ENCODE measurements around the gene WNT4.

Gene WNT4

GRCh38 chr1:22143065-22144033, at the start of gene WNT4:
TSS of gene WNT4 (minus strand) at chr1:22143097. CDS start at chr1:22142922, 175 bp downstream.
- peak in 1 of 10 donors; percentile 32 for DNase-seq
- intact Hi-C loops (cut with DNase I): no loop called here

DNA sequence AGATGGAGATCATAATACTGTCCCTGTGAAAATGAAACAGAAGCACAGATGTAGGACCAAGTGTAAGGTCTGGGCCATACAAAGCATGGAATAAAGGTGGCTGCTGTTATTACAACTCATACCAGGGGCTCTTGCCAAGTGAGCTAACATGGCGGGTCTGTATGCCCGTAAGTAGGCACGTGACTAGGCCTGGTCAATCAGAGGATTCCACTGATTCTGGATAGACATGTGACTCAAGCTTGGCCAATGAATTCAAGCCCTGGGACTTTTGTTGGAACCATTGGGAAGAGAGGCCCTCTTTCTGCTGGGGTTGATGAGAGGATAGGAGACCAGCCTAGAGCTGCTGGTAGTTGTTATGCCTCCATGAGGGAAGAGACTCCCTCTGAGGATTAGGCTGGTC, 47.8 kb upstream of the WNT4 start:
- DNase-seq: no peak
- intact Hi-C loops (cut with DNase I): no loop called here

- DNase-seq: peak in 1 of 10 donors; percentile 69
- intact Hi-C loops (cut with DNase I): no loop called here
Observed at GRCh38 chr1:22190251-22190650, 47.4 kb upstream of the WNT4 start.

DNA sequence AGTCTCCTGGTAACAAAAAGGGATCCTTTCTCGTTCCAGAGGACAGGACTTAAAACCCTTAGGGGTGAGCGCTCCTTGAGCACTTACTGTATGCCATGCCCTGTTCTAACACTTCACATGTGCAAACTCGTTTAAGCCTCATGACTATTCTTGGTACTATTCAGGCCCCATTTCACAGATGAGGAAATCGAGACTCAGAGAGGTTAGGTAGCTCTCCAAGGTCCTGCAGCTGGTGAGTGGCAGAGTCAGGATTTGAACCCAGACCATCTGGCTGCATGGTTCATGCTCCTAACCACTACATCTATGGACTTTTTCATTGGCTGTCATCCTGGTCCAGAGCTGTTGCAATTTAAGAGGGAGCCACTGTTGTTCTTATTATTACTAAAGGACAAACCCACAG, 46.7 kb upstream of the WNT4 start:
- no peak for DNase-seq
- intact Hi-C loops (cut with DNase I): no loop called here

DNA sequence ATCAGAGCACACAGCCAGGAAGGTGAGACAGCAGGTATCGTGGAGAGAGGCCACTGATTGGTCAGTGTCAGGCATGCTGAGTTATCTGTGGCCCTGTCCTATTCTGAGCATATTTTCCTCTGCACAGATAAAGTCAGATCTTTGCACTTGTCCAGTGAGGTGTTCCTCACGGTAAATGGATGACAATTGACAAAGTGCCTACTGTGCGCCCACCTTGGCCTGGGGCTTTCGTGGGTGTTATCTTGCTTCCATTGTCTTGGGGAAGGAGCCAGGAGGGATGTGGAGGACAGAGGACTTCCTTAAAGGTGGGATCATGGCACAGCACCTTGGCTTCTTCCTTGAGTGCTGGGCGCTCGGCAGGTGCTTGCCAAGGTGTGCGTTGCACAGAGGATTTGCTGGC, 46.0 kb upstream of the WNT4 start:
- DNase-seq: no peak
- intact Hi-C loops (cut with DNase I): no loop called here

DNA sequence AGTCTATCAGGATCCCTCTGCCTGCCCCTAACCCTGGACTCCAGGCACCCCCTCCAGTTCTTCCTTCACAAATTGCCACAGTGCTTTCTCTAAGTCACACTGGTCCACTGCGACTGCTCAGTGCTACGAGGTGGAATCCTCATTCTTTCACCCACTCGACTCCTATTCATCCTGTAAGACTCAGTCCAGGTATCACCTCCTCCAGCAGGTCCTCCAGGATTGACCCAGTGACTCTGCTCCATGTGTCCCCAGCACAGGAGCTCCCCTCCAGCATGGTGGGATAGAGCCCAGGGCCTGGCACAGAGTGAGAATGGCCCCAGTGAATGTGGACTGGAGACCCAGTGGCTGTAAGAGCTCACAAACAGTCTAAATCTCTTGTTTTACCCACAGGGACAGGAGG, 45.5 kb upstream of the WNT4 start:
- intact Hi-C loops (cut with DNase I): no loop called here
- DNase-seq: no peak

GRCh38 chr1:22186311-22186710, 43.4 kb upstream of the WNT4 start:
- intact Hi-C loops (cut with DNase I): no loop called here
- no peak for DNase-seq

- DNase-seq: no peak
- intact Hi-C loops (cut with DNase I): no loop called here
Observed at GRCh38 chr1:22184892-22185612, 42.2 kb upstream of the WNT4 start.

DNA sequence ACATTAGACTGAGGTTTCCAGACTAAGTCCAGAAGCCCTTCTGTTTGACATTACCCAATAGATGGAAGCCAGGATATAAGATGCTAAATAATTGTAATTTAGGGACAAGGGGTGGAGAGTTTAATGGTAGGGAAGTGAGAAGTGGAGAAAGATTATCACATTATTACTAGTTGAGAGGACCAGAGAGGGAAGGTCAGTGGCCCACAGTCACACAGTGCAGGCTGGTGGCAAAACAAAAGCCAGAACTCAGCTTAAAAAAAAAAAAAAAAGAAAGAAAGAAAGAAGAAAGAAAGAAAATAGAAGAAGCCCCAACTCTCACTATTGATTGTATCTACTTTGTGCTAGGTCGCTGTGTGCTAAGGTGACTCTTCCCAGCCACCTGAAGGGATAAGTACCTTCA, 41.6 kb upstream of the WNT4 start:
- intact Hi-C loops (cut with DNase I): no loop called here
- no peak for DNase-seq

DNA sequence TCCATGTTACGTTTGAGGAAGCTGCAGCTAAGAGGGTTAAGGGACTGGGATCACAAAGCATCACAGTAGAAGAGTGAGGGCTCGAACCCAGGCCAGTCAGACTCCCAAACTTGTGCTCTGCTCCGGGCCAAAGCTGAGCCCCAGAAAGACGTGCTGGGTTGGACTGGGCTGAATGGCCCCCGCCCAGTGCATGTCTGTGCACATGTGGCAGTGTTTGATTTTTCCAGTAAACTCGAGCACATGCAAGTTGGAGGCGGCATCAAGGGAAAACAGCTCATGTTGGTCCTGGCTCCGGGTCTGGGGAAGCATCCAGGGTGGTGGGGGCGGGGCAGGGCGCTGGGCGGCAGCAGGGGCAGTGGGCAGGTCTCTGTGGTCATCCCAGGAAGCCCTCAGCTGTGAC, 39.8 kb upstream of the WNT4 start:
- intact Hi-C loops (cut with DNase I): no loop called here
- no peak for DNase-seq

- no peak for DNase-seq
- intact Hi-C loops (cut with DNase I): no loop called here
Observed at GRCh38 chr1:22179197-22179803, 36.4 kb upstream of the WNT4 start.

DNA sequence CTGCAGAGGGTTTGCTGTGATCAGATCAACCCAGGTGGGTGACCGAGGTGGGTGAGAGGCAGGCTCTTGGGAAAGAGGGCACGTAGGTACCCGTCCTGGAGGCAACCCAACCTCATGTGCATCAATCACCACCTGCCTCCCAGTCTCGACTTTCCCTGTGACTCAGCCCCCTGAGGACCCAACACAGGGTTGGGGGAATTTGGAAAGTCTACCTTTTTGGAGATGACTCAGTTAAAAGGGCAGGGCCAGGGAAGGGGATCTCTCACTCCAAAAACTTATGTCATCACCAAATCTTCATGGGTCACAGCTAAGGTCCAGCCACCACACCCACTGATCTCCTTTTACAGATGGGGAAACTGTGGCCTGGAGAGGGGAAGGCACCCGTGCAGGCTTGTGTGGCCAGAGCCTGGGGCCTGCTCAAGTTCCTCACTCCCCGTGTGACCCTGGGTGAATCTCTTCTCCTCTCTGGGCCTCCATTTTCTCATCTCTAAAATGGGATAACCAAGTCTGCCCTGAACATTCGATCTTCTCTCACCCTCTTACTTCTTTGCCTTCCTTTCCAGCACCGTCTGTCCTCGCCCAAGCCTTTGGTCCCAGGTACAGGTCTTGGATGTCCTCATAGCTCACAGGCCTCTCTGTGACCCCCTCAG, 34.6 kb upstream of the WNT4 start:
- DNase-seq: peak in 3 of 10 donors; percentile 23 to 57 (median 40)
- intact Hi-C loops (cut with DNase I): no loop called here

- DNase-seq: peak in 1 of 10 donors; percentile 46
- intact Hi-C loops (cut with DNase I): no loop called here
Observed at GRCh38 chr1:22176258-22176657, 33.4 kb upstream of the WNT4 start.

- intact Hi-C loops (cut with DNase I): no loop called here
- DNase-seq: peak in 1 of 10 donors; percentile 23
Observed at GRCh38 chr1:22174446-22175220, 31.7 kb upstream of the WNT4 start.

DNA sequence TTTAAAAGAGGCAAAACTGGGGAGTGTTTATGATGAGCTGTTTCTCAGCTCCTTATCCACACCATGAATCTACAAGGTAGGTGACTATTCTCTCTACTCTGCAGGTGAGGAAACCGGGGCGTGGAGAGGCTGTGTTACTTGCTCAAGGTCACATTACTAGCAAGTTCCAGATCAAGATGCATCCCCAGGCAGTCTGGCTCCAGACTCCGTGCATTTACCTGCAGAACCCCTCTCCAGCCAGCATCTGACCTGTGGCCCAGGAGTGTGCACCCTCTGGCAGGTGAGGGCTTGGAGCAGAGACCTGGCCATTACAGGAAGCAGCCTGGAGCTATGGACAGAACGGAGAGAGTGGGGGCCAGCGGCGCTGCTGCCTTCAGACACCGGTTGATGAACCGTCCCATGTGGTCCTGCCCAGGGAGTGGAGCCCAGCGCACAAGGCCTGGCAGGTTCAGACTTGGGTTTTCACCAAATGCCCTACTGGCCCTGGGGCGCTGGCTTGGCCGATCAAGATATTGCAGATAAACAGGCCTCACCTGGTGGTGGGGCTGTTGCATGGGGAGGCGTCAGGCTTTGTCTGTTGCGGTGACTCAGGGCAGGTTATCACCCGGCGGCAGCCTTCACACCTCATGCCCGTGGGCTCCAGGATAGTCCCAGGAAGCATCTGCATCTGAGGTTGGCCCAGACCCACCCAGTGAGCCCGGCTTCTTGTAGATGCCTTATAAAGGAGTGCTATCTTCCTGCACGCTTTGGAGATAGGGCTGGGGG, 29.2 kb upstream of the WNT4 start:
- intact Hi-C loops (cut with DNase I): no loop called here
- peak in 1 of 10 donors; percentile 74 for DNase-seq

- DNase-seq: no peak
- intact Hi-C loops (cut with DNase I): no loop called here
Observed at GRCh38 chr1:22169816-22170215, 26.9 kb upstream of the WNT4 start.

DNA sequence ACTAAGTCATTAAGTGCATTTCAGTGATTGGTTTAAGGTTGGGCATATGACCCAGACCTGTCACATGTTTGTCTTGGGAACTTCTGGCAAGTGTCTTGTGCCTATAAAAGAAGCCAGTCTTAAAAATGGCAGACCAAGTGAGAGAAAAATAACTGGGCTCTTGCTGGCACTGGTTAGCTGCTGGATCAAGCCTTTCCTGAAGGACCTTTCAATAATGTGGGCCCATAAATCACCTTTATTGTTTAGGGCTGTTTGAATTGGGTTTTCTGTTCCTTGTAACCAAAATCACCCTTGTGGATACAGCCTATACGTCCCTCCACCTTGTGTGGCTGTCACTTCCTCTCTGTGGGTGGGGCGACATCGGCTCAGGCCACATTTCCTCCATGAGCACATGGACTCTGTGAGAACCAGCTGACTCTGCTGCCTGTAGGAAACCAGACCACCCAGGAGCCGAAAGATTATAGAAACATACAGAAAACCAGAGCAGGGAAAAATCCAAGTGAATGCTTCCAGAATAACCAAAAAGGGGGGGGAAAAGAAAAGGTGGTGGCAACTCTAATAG, 25.6 kb upstream of the WNT4 start:
- intact Hi-C loops (cut with DNase I): no loop called here
- DNase-seq: no peak

DNA sequence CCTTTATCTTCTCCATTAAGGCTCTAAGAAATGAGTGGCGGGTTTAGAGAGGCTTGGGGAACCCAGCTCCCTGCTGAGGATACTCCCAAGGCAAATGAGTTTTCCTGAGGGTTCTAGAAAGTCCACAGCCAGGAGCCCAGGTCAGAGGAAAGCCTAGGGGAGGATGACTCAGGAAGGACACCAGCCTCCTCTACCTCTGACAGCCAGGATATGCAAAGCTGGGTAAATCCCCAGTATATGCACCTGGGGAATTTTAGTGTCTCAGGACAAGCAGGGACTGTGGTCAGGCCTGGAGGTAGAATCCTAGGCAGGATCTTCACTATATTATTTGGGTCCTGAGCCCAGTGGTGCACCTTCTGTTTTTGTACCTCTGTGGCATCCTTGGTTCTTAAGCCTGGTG, 23.5 kb upstream of the WNT4 start:
- no peak for DNase-seq
- intact Hi-C loops (cut with DNase I): no loop called here

Measured in posterior cingulate gyrus (tissue), 11 donors.